Progenitor cell of endocrine pancreas (in vitro differentiated cells): ENCODE results near the gene RUNX3. TPM values are rescaled to one million over a fixed set of nuclear protein-coding genes. Genes with fewer than 3 reads are reported as not detected.

Source experiments
- DNase-seq: peaks from one replicate; pipeline ENCODE4 v3.0.0; 2021; ENCODE audit warnings: low spot score; ENCODE audit not compliant: unreplicated experiment
- H3K27ac Mint-ChIP-seq: 2 replicates; pipeline ENCODE4 v1.8.0; 2021; ENCODE audit warnings: mild to moderate bottlenecking, moderate library complexity, mixed read lengths
- H3K27me3 Mint-ChIP-seq: 2 replicates; pipeline ENCODE4 v1.8.0; 2021; ENCODE audit warnings: mixed read lengths
- H3K36me3 Mint-ChIP-seq: 2 replicates; pipeline ENCODE4 v1.8.0; 2022; ENCODE audit warnings: mixed read lengths; ENCODE audit not compliant: insufficient read depth
- H3K4me1 Mint-ChIP-seq: 2 replicates; pipeline ENCODE4 v1.8.0; 2021; ENCODE audit warnings: low read depth, mixed read lengths
- H3K4me3 Mint-ChIP-seq: 2 replicates; pipeline ENCODE4 v1.8.0; 2021; ENCODE audit warnings: low read depth, mild to moderate bottlenecking, moderate library complexity, mixed read lengths
- H3K9me3 Mint-ChIP-seq: 2 replicates; pipeline ENCODE4 v1.8.0; 2021; ENCODE audit warnings: low read depth, mixed read lengths
- CTCF ChIP-seq: fragments of 200-600 bp; sonication (generic); IDR thresholded peaks from one replicate; pipeline ENCODE4 v1.5.0; 2021; ENCODE audit warnings: antibody characterized with exemption, mild to moderate bottlenecking; ENCODE audit not compliant: unreplicated experiment
- total RNA-seq: library from RNA; stranded (reverse); gene quantifications from 2 replicates; pipeline ENCODE4 v1.2.1, GENCODE V29; 2021

Gene RUNX3
- total RNA-seq, 1 donor from 2014 or later = not detected

GRCh38 chr1:24957808-24958752 is 28.0 kb upstream of the RUNX3 start:
- no peak for TF ChIP-seq CTCF
- DNase-seq = no peak
- Mint-ChIP-seq H3K27ac (no peak overlapping the region), H3K9me3 (no peaks in the 10 kb centered on the region), H3K36me3 (no peaks in the 10 kb centered on the region), H3K4me1 (no peaks in the 10 kb centered on the region), H3K27me3 (peaks cover 30% of the 10 kb centered on the region), H3K4me3 (no peak overlapping the region)

- Mint-ChIP-seq H3K4me3 (no peak overlapping the region), H3K4me1 (no peaks in the 10 kb centered on the region), H3K9me3 (no peaks in the 10 kb centered on the region), H3K27me3 (peaks cover 28% of the 10 kb centered on the region), H3K27ac (no peak overlapping the region), H3K36me3 (no peaks in the 10 kb centered on the region)
- DNase-seq = no peak
- TF ChIP-seq CTCF = no peak
Observed at GRCh38 chr1:24957016-24957807, 27.1 kb upstream of the RUNX3 start.

- Mint-ChIP-seq H3K4me1 (no peaks in the 10 kb centered on the region), H3K9me3 (no peaks in the 10 kb centered on the region), H3K27ac (no peak overlapping the region), H3K36me3 (no peaks in the 10 kb centered on the region), H3K4me3 (no peak overlapping the region), H3K27me3 (peaks cover 17% of the 10 kb centered on the region)
- TF ChIP-seq CTCF = no peak
- no peak for DNase-seq
Observed at GRCh38 chr1:24955779-24956365, 25.8 kb upstream of the RUNX3 start.

GRCh38 chr1:24955161-24955560 is 25.1 kb upstream of the RUNX3 start:
- no peak overlapping the region for H3K27ac Mint-ChIP-seq
- H3K9me3 Mint-ChIP-seq = no peaks in the 10 kb centered on the region
- TF ChIP-seq CTCF = no peak
- H3K27me3 Mint-ChIP-seq = peaks cover 16% of the 10 kb centered on the region
- no peak overlapping the region for H3K4me3 Mint-ChIP-seq
- H3K4me1 Mint-ChIP-seq = no peaks in the 10 kb centered on the region
- DNase-seq = no peak
- H3K36me3 Mint-ChIP-seq = no peaks in the 10 kb centered on the region

- Mint-ChIP-seq H3K36me3 (no peaks in the 10 kb centered on the region), H3K4me1 (no peaks in the 10 kb centered on the region), H3K9me3 (no peaks in the 10 kb centered on the region), H3K27me3 (peaks cover 11% of the 10 kb centered on the region), H3K27ac (no peak overlapping the region), H3K4me3 (no peak overlapping the region)
- no peak for DNase-seq
- TF ChIP-seq CTCF = no peak
Observed at GRCh38 chr1:24954631-24955030, 24.6 kb upstream of the RUNX3 start.
